GM12801 (cell line): ENCODE data around the gene XXYLT1.

Source experiments
- TF ChIP-seq, protein P1 (sequence below): IDR thresholded peaks from one replicate; pipeline ENCODE4 v1.5.1; 2011; ENCODE audit warnings: control low read depth; ENCODE audit not compliant: insufficient read length; ENCODE audit errors: extremely low read depth

XXYLT1 gene

GRCh38 chr3:195184716-195185421 is 86.1 kb downstream of the XXYLT1 start:
- TF ChIP-seq, protein P1, sequence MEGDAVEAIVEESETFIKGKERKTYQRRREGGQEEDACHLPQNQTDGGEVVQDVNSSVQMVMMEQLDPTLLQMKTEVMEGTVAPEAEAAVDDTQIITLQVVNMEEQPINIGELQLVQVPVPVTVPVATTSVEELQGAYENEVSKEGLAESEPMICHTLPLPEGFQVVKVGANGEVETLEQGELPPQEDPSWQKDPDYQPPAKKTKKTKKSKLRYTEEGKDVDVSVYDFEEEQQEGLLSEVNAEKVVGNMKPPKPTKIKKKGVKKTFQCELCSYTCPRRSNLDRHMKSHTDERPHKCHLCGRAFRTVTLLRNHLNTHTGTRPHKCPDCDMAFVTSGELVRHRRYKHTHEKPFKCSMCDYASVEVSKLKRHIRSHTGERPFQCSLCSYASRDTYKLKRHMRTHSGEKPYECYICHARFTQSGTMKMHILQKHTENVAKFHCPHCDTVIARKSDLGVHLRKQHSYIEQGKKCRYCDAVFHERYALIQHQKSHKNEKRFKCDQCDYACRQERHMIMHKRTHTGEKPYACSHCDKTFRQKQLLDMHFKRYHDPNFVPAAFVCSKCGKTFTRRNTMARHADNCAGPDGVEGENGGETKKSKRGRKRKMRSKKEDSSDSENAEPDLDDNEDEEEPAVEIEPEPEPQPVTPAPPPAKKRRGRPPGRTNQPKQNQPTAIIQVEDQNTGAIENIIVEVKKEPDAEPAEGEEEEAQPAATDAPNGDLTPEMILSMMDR, result no peak

DNA sequence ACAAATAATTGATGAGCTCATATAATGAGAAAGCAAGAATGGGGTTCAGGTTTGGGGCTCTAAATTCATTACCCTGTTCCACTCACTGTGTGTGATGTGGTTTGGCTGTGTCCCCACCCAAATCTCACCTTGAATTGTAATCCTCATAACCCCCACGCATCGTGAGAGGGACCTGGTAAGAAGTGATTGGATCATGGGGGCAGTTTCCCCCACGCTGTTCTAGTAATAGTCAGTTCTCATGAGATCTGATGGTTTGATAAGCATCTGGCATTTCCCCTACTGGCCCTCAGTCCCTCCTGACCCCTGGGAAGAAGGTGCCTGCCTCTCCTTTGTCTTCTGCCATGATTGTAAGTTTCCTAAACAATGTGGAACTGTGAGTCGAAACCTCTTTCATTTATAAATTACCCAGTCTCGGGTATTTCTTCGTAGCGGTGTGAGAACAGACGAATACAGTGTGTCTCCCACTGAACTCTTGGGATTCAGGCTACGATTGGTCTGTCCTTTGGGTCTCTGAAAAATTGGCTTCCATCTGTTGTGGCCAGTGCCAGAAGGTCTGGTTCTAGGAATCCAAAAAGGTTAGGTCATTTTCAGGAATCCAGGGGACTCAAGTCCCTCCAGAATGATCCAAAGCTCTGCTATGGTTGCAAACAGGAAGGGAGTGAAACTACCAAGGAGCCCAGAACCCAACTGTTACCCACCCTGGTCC is 87.7 kb downstream of the XXYLT1 start:
- TF ChIP-seq, protein P1, result no peak

DNA sequence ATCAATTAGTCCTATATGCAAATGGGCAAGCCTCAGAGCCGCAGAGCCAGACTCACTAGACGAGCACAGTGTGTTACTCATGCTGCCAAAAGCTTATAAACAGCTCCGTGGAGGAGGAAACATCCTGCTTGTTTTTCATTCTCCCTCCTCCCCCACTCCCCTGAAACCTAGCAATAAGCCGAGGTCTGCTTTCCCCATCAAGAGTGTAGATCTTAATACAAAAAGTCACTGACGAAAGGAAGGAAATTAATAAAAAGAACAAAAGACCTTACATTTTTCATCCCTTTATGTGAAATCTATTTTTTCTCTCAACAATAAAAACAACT is 88.5 kb downstream of the XXYLT1 start:
- TF ChIP-seq, protein P1, result no peak

GRCh38 chr3:195181741-195182469 is 89.1 kb downstream of the XXYLT1 start:
- TF ChIP-seq, protein P1, result no peak

DNA sequence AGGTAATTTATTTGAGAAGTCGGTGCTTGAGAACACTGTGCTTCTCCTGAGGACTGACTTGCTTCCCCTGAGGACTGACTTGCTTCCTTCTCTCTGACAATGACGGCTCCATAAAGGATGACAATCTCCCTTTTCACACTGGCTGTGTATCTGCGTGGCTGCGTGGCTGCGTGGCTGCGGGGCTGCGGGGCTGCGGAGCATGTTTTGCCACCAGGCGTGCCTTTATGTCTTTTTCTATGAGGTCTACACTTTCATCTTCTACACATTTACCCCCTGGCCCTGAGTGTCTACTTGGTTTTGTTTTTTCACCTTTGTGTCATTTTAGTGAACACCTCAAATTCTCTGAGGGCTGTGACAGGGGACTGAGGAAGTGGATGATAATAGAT is 89.9 kb downstream of the XXYLT1 start:
- TF ChIP-seq, protein P1, result no peak

DNA sequence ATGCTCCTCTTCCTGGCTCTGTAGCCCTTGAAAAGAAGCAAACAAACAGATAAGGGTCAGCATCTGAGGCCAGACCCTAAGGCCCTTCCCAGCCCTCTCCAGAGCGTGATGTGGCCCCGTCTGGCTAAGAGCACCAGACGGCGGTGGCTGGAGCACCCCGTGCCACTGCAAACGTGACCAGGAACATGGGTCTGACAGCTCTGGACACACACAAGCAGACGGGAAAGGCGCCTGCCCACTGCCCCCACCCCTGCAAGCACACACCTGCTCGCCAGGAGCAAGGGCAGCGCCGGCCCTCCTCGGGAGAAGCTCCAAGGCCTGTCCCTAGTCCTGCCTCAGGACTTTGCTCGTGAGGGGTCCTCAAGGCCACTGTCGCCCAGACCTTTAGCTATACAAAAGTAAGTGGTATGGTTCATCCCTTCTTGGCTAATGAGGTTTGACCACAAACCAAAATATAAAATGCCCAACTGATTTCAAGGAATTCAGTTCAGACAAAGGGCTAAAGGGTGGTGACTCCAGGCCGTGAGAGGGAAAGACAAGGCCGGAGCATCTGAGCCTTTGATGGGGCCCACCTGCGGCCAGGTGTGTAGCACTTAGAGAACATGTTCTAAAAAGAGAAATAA is 90.4 kb downstream of the XXYLT1 start:
- TF ChIP-seq, protein P1, result no peak

- TF ChIP-seq, protein P1, result no peak
Observed at GRCh38 chr3:195179776-195180489, 91.0 kb downstream of the XXYLT1 start.
